Caco-2 (cell line): ENCODE results near the gene DOCK6. TPM values are rescaled to one million over a fixed set of nuclear protein-coding genes. Genes with fewer than 3 reads are reported as not detected.

Source experiments
- BruUV-seq: library from RNA; stranded (reverse); fragments of 400-500 nt; replicated peaks from 2 replicates; lab custom pipeline; 2021; lab: Mats Ljungman, UMichigan
- CTCF ChIA-PET: fragments of 300-600 bp; sonication (Branson Sonifier 250); formaldehyde crosslinking; loops from one replicate; lab custom pipeline; 2022; ENCODE audit warnings: antibody characterized with exemption; lab: Charles Lee
- POLR2A ChIA-PET: fragments of 300-600 bp; sonication (Branson Sonifier 250); formaldehyde crosslinking; loops from one replicate; lab custom pipeline; 2022; ENCODE audit warnings: antibody characterized with exemption; lab: Charles Lee
- DNase-seq, 2 experiments: peaks; one replicate each; pipeline versions ENCODE4 v3.0.0 to v3.0.0-alpha.2; 2020 to 2022
- H3K27me3 ChIP-seq: replicated peaks from 2 replicates; pipeline ENCODE4 v1.6.0; 2011; ENCODE audit warnings: low read length; ENCODE audit not compliant: control insufficient read depth, insufficient read depth
- H3K36me3 ChIP-seq: 2 replicates; pipeline ENCODE4 v1.5.1; 2011; ENCODE audit warnings: low read length; ENCODE audit not compliant: control insufficient read depth, insufficient read depth
- H3K4me1 ChIP-seq: fragments of 250-450 bp; sonication (Bioruptor Pico); 2 replicates; pipeline ENCODE4 v1.5.1; 2020; ENCODE audit warnings: mild to moderate bottlenecking
- H3K4me3 ChIP-seq: 2 replicates; pipeline ENCODE4 v1.5.1; 2011; ENCODE audit warnings: low read depth, mild to moderate bottlenecking, control low read depth, low read length
- H3K9me3 ChIP-seq: fragments of 250-450 bp; sonication (Bioruptor Pico); 2 replicates; pipeline ENCODE4 v1.5.1; 2020; ENCODE audit warnings: mild to moderate bottlenecking, moderate library complexity
- H3K27ac Mint-ChIP-seq: one replicate; pipeline ENCODE4 v1.8.0; 2022; ENCODE audit warnings: mixed read lengths; ENCODE audit not compliant: unreplicated experiment
- H3K27me3 Mint-ChIP-seq: one replicate; pipeline ENCODE4 v1.8.0; 2022; ENCODE audit warnings: mixed read lengths; ENCODE audit not compliant: insufficient read depth, unreplicated experiment
- H3K36me3 Mint-ChIP-seq: one replicate; pipeline ENCODE4 v1.8.0; 2022; ENCODE audit warnings: mild to moderate bottlenecking, mixed read lengths; ENCODE audit not compliant: insufficient read depth, unreplicated experiment
- H3K4me1 Mint-ChIP-seq: one replicate; pipeline ENCODE4 v1.8.0; 2022; ENCODE audit warnings: low read depth, mixed read lengths; ENCODE audit not compliant: unreplicated experiment
- H3K4me3 Mint-ChIP-seq: one replicate; pipeline ENCODE4 v1.8.0; 2022; ENCODE audit warnings: mild to moderate bottlenecking, moderate library complexity, mixed read lengths; ENCODE audit not compliant: unreplicated experiment
- H3K9me3 Mint-ChIP-seq: one replicate; pipeline ENCODE4 v1.8.0; 2022; ENCODE audit warnings: mixed read lengths; ENCODE audit not compliant: unreplicated experiment
- intact Hi-C: fragments of 100-400 bp; cut with micrococcal nuclease; formaldehyde crosslinking; loops from one replicate; pipeline ENCODE4 v1.10.0; 2022; ENCODE audit not compliant: unreplicated experiment
- total RNA-seq: library from RNA; stranded (reverse); gene quantifications from 2 replicates; pipeline ENCODE4 v1.2.3, GENCODE V29; 2022
- TF ChIP-seq, protein P1 (sequence below), 2 experiments: fragments of 200-600 bp in 1 of 2; IDR thresholded peaks; 1 replicate in 1 of 2; 2 replicates in 1 of 2; pipeline versions ENCODE4 v1.5.1 to v1.8.0; 2011 to 2022; ENCODE audit warnings: antibody characterized with exemption in 1 of 2, control low read depth in 1 of 2, inconsistent platforms in 1 of 2, low read depth in 1 of 2, low read length in 1 of 2, mild to moderate bottlenecking in 1 of 2, moderate library complexity in 1 of 2; ENCODE audit not compliant: insufficient read depth in 1 of 2, severe bottlenecking in 1 of 2, unreplicated experiment in 1 of 2

DOCK6 gene
- total RNA-seq, 1 experiment from 2014 or later, result 84.1 TPM

GRCh38 chr19:11176466-11177193 is 85.7 kb downstream of the DOCK6 start:
- H3K9me3 ChIP-seq, result no peaks in the 10 kb centered on the region
- no peak overlapping the region for H3K27ac Mint-ChIP-seq
- ChIA-PET CTCF (no interaction called here), POLR2A (no interaction called here)
- TF ChIP-seq, protein P1, sequence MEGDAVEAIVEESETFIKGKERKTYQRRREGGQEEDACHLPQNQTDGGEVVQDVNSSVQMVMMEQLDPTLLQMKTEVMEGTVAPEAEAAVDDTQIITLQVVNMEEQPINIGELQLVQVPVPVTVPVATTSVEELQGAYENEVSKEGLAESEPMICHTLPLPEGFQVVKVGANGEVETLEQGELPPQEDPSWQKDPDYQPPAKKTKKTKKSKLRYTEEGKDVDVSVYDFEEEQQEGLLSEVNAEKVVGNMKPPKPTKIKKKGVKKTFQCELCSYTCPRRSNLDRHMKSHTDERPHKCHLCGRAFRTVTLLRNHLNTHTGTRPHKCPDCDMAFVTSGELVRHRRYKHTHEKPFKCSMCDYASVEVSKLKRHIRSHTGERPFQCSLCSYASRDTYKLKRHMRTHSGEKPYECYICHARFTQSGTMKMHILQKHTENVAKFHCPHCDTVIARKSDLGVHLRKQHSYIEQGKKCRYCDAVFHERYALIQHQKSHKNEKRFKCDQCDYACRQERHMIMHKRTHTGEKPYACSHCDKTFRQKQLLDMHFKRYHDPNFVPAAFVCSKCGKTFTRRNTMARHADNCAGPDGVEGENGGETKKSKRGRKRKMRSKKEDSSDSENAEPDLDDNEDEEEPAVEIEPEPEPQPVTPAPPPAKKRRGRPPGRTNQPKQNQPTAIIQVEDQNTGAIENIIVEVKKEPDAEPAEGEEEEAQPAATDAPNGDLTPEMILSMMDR (IDR thresholded peaks at IDR 0.05; ENCODE audit: insufficient read depth in 1 of 2, low read depth in 1 of 2, low read length in 1 of 2, severe bottlenecking in 1 of 2, unreplicated experiment in 1 of 2), result no peak
- no peak overlapping the region for H3K4me3 Mint-ChIP-seq
- intact Hi-C loops, result no loop called here
- H3K36me3 Mint-ChIP-seq, result no peaks in the 10 kb centered on the region
- no peaks in the 10 kb centered on the region for H3K27me3 Mint-ChIP-seq
- no peaks in the 10 kb centered on the region for H3K9me3 Mint-ChIP-seq
- H3K27me3 ChIP-seq, result no peaks in the 10 kb centered on the region
- H3K4me3 ChIP-seq, result no peak overlapping the region
- H3K4me1 Mint-ChIP-seq, result no peaks in the 10 kb centered on the region
- no peaks in the 10 kb centered on the region; the same call in 1 of the 2 replicates for H3K36me3 ChIP-seq
- BruUV-seq, result no TSS peak
- no peaks in the 10 kb centered on the region for H3K4me1 ChIP-seq
- DNase-seq, result no peak

- POLR2A ChIA-PET, result no interaction called here
- Mint-ChIP-seq H3K4me1 (no peaks in the 10 kb centered on the region), H3K27ac (no peak overlapping the region), H3K27me3 (no peaks in the 10 kb centered on the region), H3K9me3 (no peaks in the 10 kb centered on the region), H3K36me3 (no peaks in the 10 kb centered on the region), H3K4me3 (no peak overlapping the region)
- TF ChIP-seq, protein P1 (IDR thresholded peaks at IDR 0.05; ENCODE audit: insufficient read depth in 1 of 2, low read depth in 1 of 2, low read length in 1 of 2, severe bottlenecking in 1 of 2, unreplicated experiment in 1 of 2), result no peak
- Histone ChIP-seq H3K9me3 (no peaks in the 10 kb centered on the region), H3K4me1 (no peaks in the 10 kb centered on the region), H3K36me3 (no peaks in the 10 kb centered on the region; the same call in 1 of the 2 replicates), H3K4me3 (no peak overlapping the region), H3K27me3 (no peaks in the 10 kb centered on the region)
- no peak for DNase-seq
- BruUV-seq, result no TSS peak
- intact Hi-C loops, result no loop called here
- CTCF ChIA-PET, result no interaction called here
Measured at GRCh38 chr19:11175920-11176319, 86.4 kb downstream of the DOCK6 start.

GRCh38 chr19:11174336-11174735 is 88.0 kb downstream of the DOCK6 start:
- ChIA-PET CTCF (no interaction called here), POLR2A (no interaction called here)
- no peak for DNase-seq
- Histone ChIP-seq H3K4me3 (no peak overlapping the region), H3K36me3 (no peaks in the 10 kb centered on the region; the same call in none of the 2 replicates), H3K4me1 (no peaks in the 10 kb centered on the region), H3K27me3 (no peaks in the 10 kb centered on the region), H3K9me3 (no peaks in the 10 kb centered on the region)
- TF ChIP-seq, protein P1 (IDR thresholded peaks at IDR 0.05; ENCODE audit: insufficient read depth in 1 of 2, low read depth in 1 of 2, low read length in 1 of 2, severe bottlenecking in 1 of 2, unreplicated experiment in 1 of 2), result no peak
- no peak overlapping the region for H3K4me3 Mint-ChIP-seq
- no TSS peak for BruUV-seq
- no peaks in the 10 kb centered on the region for H3K4me1 Mint-ChIP-seq
- no peaks in the 10 kb centered on the region for H3K9me3 Mint-ChIP-seq
- intact Hi-C loops, result no loop called here
- no peaks in the 10 kb centered on the region for H3K27me3 Mint-ChIP-seq
- H3K27ac Mint-ChIP-seq, result no peak overlapping the region
- H3K36me3 Mint-ChIP-seq, result no peaks in the 10 kb centered on the region
